IMR-90 (cell line): ENCODE results near the gene STK10. TPM values are rescaled to one million over a fixed set of nuclear protein-coding genes. Genes with fewer than 3 reads are reported as not detected.

Source experiments
- ATAC-seq: fragments of 200-7000 bp; cut with Tn5 transposase; 2 replicates; pipeline ENCODE4 v1.9.1; 2020; ENCODE audit warnings: low read depth, mild to moderate bottlenecking, moderate library complexity
- BruUV-seq: library from RNA; stranded (reverse); fragments of 400-500 nt; replicated peaks from 2 replicates; lab custom pipeline; 2021; lab: Mats Ljungman, UMichigan
- CTCF ChIA-PET: fragments of 300-600 bp; formaldehyde crosslinking; extraction: SDS; loops from one replicate; lab custom pipeline; 2021; ENCODE audit warnings: antibody characterized with exemption; lab: Yijun Ruan, JAX
- POLR2A ChIA-PET: fragments of 300-600 bp; sonication (Branson Sonifier 250); formaldehyde crosslinking; loops from one replicate; lab custom pipeline; 2022; ENCODE audit warnings: antibody characterized with exemption; ENCODE audit not compliant: unreplicated experiment; lab: Charles Lee
- DNase-seq: peaks from one replicate; pipeline ENCODE4 v3.0.0; 2013
- H2AFZ ChIP-seq: replicated peaks from 2 replicates; pipeline ENCODE3; 2013; ENCODE audit warnings: low read length, mild to moderate bottlenecking; ENCODE audit not compliant: poor library complexity
- H2AK5ac ChIP-seq: 2 replicates; pipeline ENCODE4 v1.6.1; 2013; ENCODE audit warnings: low read depth, low read length, inconsistent platforms
- H2AK9ac ChIP-seq: replicated peaks from 2 replicates; pipeline ENCODE3; 2013; ENCODE audit warnings: mild to moderate bottlenecking, low read depth, low read length, moderate library complexity; ENCODE audit not compliant: poor library complexity
- H2BK120ac ChIP-seq: 2 replicates; pipeline ENCODE4 v1.6.1; 2013; ENCODE audit warnings: low read depth, low read length, inconsistent platforms
- H2BK15ac ChIP-seq: 3 replicates; pipeline ENCODE4 v1.6.1; 2013; ENCODE audit warnings: low read depth, low read length, inconsistent platforms
- H2BK20ac ChIP-seq: 2 replicates; pipeline ENCODE4 v1.6.1; 2013; ENCODE audit warnings: low read depth, mild to moderate bottlenecking, inconsistent platforms, low read length, moderate library complexity
- H2BK5ac ChIP-seq: 2 replicates; pipeline ENCODE4 v1.6.1; 2013; ENCODE audit warnings: mild to moderate bottlenecking, low read depth, low read length, inconsistent platforms; ENCODE audit not compliant: poor library complexity, severe bottlenecking
- H3K14ac ChIP-seq: replicated peaks from 2 replicates; pipeline ENCODE4 v1.6.1; 2013; ENCODE audit warnings: low read depth, low read length, inconsistent platforms
- H3K18ac ChIP-seq: 2 replicates; pipeline ENCODE4 v1.6.1; 2013; ENCODE audit warnings: low read depth, low read length, control low read depth
- H3K23ac ChIP-seq: 2 replicates; pipeline ENCODE4 v1.6.1; 2013; ENCODE audit warnings: low read depth, low read length, inconsistent platforms
- H3K27ac ChIP-seq: 2 replicates; pipeline ENCODE4 v1.5.1; 2013; ENCODE audit warnings: mild to moderate bottlenecking, control low read depth, low read length; ENCODE audit not compliant: insufficient read depth
- H3K27me3 ChIP-seq: 2 replicates; pipeline ENCODE4 v1.6.1; 2013; ENCODE audit warnings: low read length; ENCODE audit not compliant: control insufficient read depth, insufficient read depth
- H3K36me3 ChIP-seq: 2 replicates; pipeline ENCODE4 v1.6.1; 2013; ENCODE audit warnings: low read length, mixed read lengths; ENCODE audit not compliant: control insufficient read depth, insufficient read depth
- H3K4ac ChIP-seq: 2 replicates; pipeline ENCODE4 v1.6.1; 2013; ENCODE audit warnings: low read depth, low read length, inconsistent platforms
- H3K4me1 ChIP-seq: 2 replicates; pipeline ENCODE4 v1.6.1; 2013; ENCODE audit warnings: low read length, mixed read lengths; ENCODE audit not compliant: control insufficient read depth, insufficient read depth
- H3K4me2 ChIP-seq: 2 replicates; pipeline ENCODE4 v1.6.1; 2013; ENCODE audit warnings: low read depth, mild to moderate bottlenecking, control low read depth, low read length, moderate library complexity
- H3K4me3 ChIP-seq: 2 replicates; pipeline ENCODE4 v1.5.1; 2013; ENCODE audit warnings: low read depth, mild to moderate bottlenecking, control low read depth, low read length, moderate library complexity; ENCODE audit not compliant: insufficient read depth
- H3K56ac ChIP-seq: 2 replicates; pipeline ENCODE4 v1.6.1; 2013; ENCODE audit warnings: low read length, inconsistent platforms; ENCODE audit not compliant: insufficient read depth; ENCODE audit errors: extremely low read depth
- H3K79me1 ChIP-seq, 2 experiments: 2 replicates each; pipeline ENCODE4 v1.6.1; 2013; ENCODE audit warnings: low read length in 2 of 2, inconsistent platforms in 1 of 2, low read depth in 1 of 2
- H3K9ac ChIP-seq: 2 replicates; pipeline ENCODE4 v1.6.1; 2013; ENCODE audit warnings: low read depth, low read length, control low read depth
- H3K9me1 ChIP-seq: 2 replicates; pipeline ENCODE4 v1.6.1; 2013; ENCODE audit warnings: low read length, inconsistent platforms; ENCODE audit not compliant: insufficient read depth
- H3K9me3 ChIP-seq: 2 replicates; pipeline ENCODE4 v1.6.1; 2013; ENCODE audit warnings: low read length; ENCODE audit not compliant: control insufficient read depth, insufficient read depth
- H4K20me1 ChIP-seq: 2 replicates; pipeline ENCODE4 v1.6.1; 2013; ENCODE audit warnings: low read length, inconsistent platforms; ENCODE audit not compliant: insufficient read depth
- H4K5ac ChIP-seq: 2 replicates; pipeline ENCODE4 v1.6.1; 2013; ENCODE audit warnings: mild to moderate bottlenecking, low read depth, low read length, control low read depth
- H4K8ac ChIP-seq, 2 experiments: 2 replicates each; pipeline ENCODE4 v1.6.1; 2013; ENCODE audit warnings: low read depth in 2 of 2, low read length in 2 of 2, control low read depth in 1 of 2, inconsistent platforms in 1 of 2
- H4K91ac ChIP-seq: 2 replicates; pipeline ENCODE4 v1.6.1; 2013; ENCODE audit warnings: low read depth, low read length, inconsistent platforms; ENCODE audit not compliant: insufficient read depth
- BHLHE40 ChIP-seq: fragments of 150-350 bp; IDR thresholded peaks from 2 replicates; pipeline ENCODE4 v1.6.1; 2016; ENCODE audit warnings: mild to moderate bottlenecking, low read depth, low read length
- CEBPB ChIP-seq: IDR thresholded peaks from 2 replicates; pipeline ENCODE4 v1.6.1; 2012; ENCODE audit warnings: low read depth, low read length, improper control_type of control experiment
- ELK1 ChIP-seq: fragments of 150-350 bp; IDR thresholded peaks from 2 replicates; pipeline ENCODE4 v1.6.1; 2016; ENCODE audit warnings: low read depth, mild to moderate bottlenecking, low read length, moderate library complexity, borderline replicate concordance
- MAZ ChIP-seq: IDR thresholded peaks from 2 replicates; pipeline ENCODE4 v1.6.1; 2012; ENCODE audit warnings: low read depth, mild to moderate bottlenecking, low read length, improper control_type of control experiment, moderate library complexity, borderline replicate concordance
- MXI1 ChIP-seq: IDR thresholded peaks from 2 replicates; pipeline ENCODE4 v1.6.1; 2012; ENCODE audit warnings: low read depth, mild to moderate bottlenecking, low read length, moderate library complexity, borderline replicate concordance
- POLR2A ChIP-seq: IDR thresholded peaks from 2 replicates; pipeline ENCODE4 v1.6.1; 2012; ENCODE audit warnings: mild to moderate bottlenecking, low read depth, low read length
- SMC3 ChIP-seq: fragments of 150-350 bp; IDR thresholded peaks from 2 replicates; pipeline ENCODE4 v1.6.1; 2016; ENCODE audit warnings: low read depth, mild to moderate bottlenecking, antibody characterized with exemption, low read length, moderate library complexity
- WGBS, 2 experiments: methylation state at CpG; one replicate each; pipeline versions ENCODE4 v1.1.5 to v1.1.7; 2013; ENCODE audit warnings: missing lambda C conversion rate in 2 of 2; ENCODE audit not compliant: insufficient read length in 1 of 2; ENCODE audit errors: extremely low coverage in 2 of 2; 5-methylcytosine and 5-hydroxymethylcytosine counted together
- dilution Hi-C: fragments of 300-500 bp; cut with HindIII; formaldehyde crosslinking; loops from one replicate; pipeline ENCODE4 v1.14.3; 2018; ENCODE audit warnings: low sequenced_read_pairs; ENCODE audit not compliant: unreplicated experiment
- in situ Hi-C: fragments of 300-500 bp; cut with MboI; formaldehyde crosslinking; loops from 3 replicates; pipeline ENCODE4 v1.14.3; 2019; ENCODE audit warnings: low sequenced_read_pairs, inconsistent platforms, mixed read lengths
- intact Hi-C: fragments of 100-400 bp; cut with micrococcal nuclease; formaldehyde crosslinking; loops from 2 replicates; pipeline ENCODE4 v1.10.0; 2022
- polyA plus RNA-seq, 3 experiments: library from polyadenylated mRNA; depleted of rRNA; stranded (reverse); fragments of >200 nt; gene quantifications; 2 replicates each; pipeline ENCODE4 v1.2.3, GENCODE V29; 2012; ENCODE audit warnings: low replicate concordance in 1 of 3
- total RNA-seq: library from RNA; depleted of rRNA; stranded (reverse); fragments of >200 nt; gene quantifications from 2 replicates; pipeline ENCODE4 v1.2.3, GENCODE V29; 2012

STK10 gene
- total and polyA plus RNA-seq, 2 of the 4 experiments (the other 2 are of a cell fraction), result 15.4 to 18.5 TPM

- intact Hi-C loops (no loop called here), dilution Hi-C loops (no loop called here), in situ Hi-C loops (loop anchor here (25.0 kb wide), 1 partner anchor 765 kb away; the partner anchor contains the start of gene FGF18)
- ChIA-PET POLR2A (no interaction called here), CTCF (no interaction called here)
- peaks cover 40% of the 10 kb centered on the region for H3K9me1 ChIP-seq
- no peak overlapping the region for H2AFZ ChIP-seq
- no peak overlapping the region for H4K5ac ChIP-seq
- H2BK120ac ChIP-seq, result no peak overlapping the region
- WGBS, 2 experiments, result no CpG with 5 or more reads among the region's 7 CpGs
- H2BK20ac ChIP-seq, result no peak overlapping the region
- ATAC-seq, result no peak
- H3K4ac ChIP-seq, result no peak overlapping the region
- peaks cover 4% of the 10 kb centered on the region for H3K36me3 ChIP-seq
- peaks cover 67% of the 10 kb centered on the region for H4K20me1 ChIP-seq
- peaks cover 28 to 73% of the 10 kb centered on the region in 2 experiments for H3K79me1 ChIP-seq
- no peak overlapping the region for H4K8ac ChIP-seq
- peaks cover 5% of the 10 kb centered on the region; the same call in 1 of the 2 replicates for H3K4me1 ChIP-seq
- H3K27me3 ChIP-seq, result no peaks in the 10 kb centered on the region
- BruUV-seq, result no TSS peak
- no peak overlapping the region for H3K4me2 ChIP-seq
- no peak overlapping the region for H3K27ac ChIP-seq
- H3K9ac ChIP-seq, result no peak overlapping the region
- no peak for DNase-seq
- no peak overlapping the region for H3K14ac ChIP-seq
- H3K9me3 ChIP-seq, result no peaks in the 10 kb centered on the region
- no peak overlapping the region for H4K91ac ChIP-seq
- H3K18ac ChIP-seq, result no peak overlapping the region
- no peak overlapping the region for H3K56ac ChIP-seq
- no peak overlapping the region for H2BK15ac ChIP-seq
- H2AK9ac ChIP-seq, result no peak overlapping the region
- no peak overlapping the region for H3K4me3 ChIP-seq
- H3K23ac ChIP-seq, result no peak overlapping the region
- no peak overlapping the region for H2AK5ac ChIP-seq
- no peak overlapping the region for H2BK5ac ChIP-seq
- TF ChIP-seq CEBPB (no peak), BHLHE40 (no peak), ELK1 (no peak), POLR2A (no peak), MAZ (no peak), SMC3 (no peak), MXI1 (no peak)
Observed at GRCh38 chr5:172177176-172177575, 10.8 kb downstream of the STK10 start.
